KMS-11 (cell line): ENCODE measurements around the gene SIK2.

Experiments used
- H2AFZ ChIP-seq: fragments of 200-600 bp; sonication (generic); 2 replicates; pipeline ENCODE4 v1.6.1; 2016; ENCODE audit warnings: antibody characterized with exemption, mixed run types, low read depth
- H3K27ac ChIP-seq: fragments of 200-600 bp; sonication (generic); 2 replicates; pipeline ENCODE4 v1.6.1; 2016; ENCODE audit warnings: mild to moderate bottlenecking, mixed run types
- H3K27me3 ChIP-seq: fragments of 200-600 bp; sonication (generic); 2 replicates; pipeline ENCODE4 v1.6.1; 2017; ENCODE audit warnings: mild to moderate bottlenecking, low read depth, mixed run types, moderate library complexity; ENCODE audit not compliant: insufficient read depth
- H3K36me3 ChIP-seq: fragments of 200-600 bp; sonication (generic); 2 replicates; pipeline ENCODE4 v1.6.1; 2017; ENCODE audit warnings: mild to moderate bottlenecking, mixed run types; ENCODE audit not compliant: insufficient read depth
- H3K4me1 ChIP-seq: fragments of 200-600 bp; sonication (generic); 2 replicates; pipeline ENCODE4 v1.6.1; 2016; ENCODE audit warnings: mild to moderate bottlenecking, low read depth, mixed run types; ENCODE audit not compliant: poor library complexity, severe bottlenecking
- H3K4me2 ChIP-seq: fragments of 200-600 bp; sonication (generic); 2 replicates; pipeline ENCODE4 v1.7.0; 2016; ENCODE audit warnings: mild to moderate bottlenecking, mixed run types
- H3K4me3 ChIP-seq: fragments of 200-600 bp; sonication (generic); IDR thresholded peaks from 2 replicates; pipeline ENCODE4 v1.6.1; 2017; ENCODE audit warnings: low read depth, low read length, mixed read lengths; ENCODE audit not compliant: insufficient read depth
- H3K79me2 ChIP-seq: fragments of 200-600 bp; sonication (generic); 2 replicates; pipeline ENCODE4 v1.6.1; 2016; ENCODE audit warnings: low read depth, mixed run types; ENCODE audit not compliant: insufficient read depth
- H3K9ac ChIP-seq: fragments of 200-600 bp; sonication (generic); 2 replicates; pipeline ENCODE4 v1.6.1; 2016; ENCODE audit warnings: mild to moderate bottlenecking, mixed run types
- H4K20me1 ChIP-seq: fragments of 200-600 bp; sonication (generic); 2 replicates; pipeline ENCODE4 v1.6.1; 2016; ENCODE audit warnings: mild to moderate bottlenecking, mixed run types; ENCODE audit not compliant: insufficient read depth
- TF ChIP-seq, protein P1 (sequence below): fragments of 200-600 bp; sonication (generic); conservative IDR thresholded peaks from 2 replicates; pipeline ENCODE4 v1.6.1; 2017; ENCODE audit warnings: low read depth, mild to moderate bottlenecking, antibody characterized with exemption, low read length, moderate library complexity, mixed read lengths

Gene SIK2

DNA sequence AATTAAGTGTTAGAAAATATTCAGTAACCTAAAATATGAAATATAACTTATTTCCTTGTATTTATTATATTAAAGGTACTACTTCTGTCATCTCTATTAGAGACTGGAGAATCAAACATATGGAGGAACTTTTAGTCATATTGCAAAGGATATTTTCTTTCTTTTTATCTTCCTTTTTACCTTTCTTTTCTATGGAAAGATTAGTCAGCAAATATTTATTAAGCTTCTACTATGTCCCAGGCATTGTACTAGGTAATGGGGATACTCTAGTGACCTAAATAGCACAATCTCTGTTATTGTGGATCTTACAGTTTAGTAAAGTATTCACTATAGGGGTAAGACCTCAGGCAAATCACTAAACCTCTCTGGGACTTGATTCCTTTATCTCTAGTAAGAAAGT is 18.3 kb downstream of the SIK2 start:
- Histone ChIP-seq H3K4me1 (no peaks in the 10 kb centered on the region), H3K27me3 (no peaks in the 10 kb centered on the region), H4K20me1 (no peaks in the 10 kb centered on the region), H3K4me3 (no peak overlapping the region), H3K4me2 (no peak overlapping the region), H3K9ac (no peak overlapping the region), H2AFZ (no peak overlapping the region), H3K79me2 (no peaks in the 10 kb centered on the region), H3K27ac (no peak overlapping the region), H3K36me3 (no peaks in the 10 kb centered on the region)
- TF ChIP-seq, protein P1, sequence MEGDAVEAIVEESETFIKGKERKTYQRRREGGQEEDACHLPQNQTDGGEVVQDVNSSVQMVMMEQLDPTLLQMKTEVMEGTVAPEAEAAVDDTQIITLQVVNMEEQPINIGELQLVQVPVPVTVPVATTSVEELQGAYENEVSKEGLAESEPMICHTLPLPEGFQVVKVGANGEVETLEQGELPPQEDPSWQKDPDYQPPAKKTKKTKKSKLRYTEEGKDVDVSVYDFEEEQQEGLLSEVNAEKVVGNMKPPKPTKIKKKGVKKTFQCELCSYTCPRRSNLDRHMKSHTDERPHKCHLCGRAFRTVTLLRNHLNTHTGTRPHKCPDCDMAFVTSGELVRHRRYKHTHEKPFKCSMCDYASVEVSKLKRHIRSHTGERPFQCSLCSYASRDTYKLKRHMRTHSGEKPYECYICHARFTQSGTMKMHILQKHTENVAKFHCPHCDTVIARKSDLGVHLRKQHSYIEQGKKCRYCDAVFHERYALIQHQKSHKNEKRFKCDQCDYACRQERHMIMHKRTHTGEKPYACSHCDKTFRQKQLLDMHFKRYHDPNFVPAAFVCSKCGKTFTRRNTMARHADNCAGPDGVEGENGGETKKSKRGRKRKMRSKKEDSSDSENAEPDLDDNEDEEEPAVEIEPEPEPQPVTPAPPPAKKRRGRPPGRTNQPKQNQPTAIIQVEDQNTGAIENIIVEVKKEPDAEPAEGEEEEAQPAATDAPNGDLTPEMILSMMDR: no peak

DNA sequence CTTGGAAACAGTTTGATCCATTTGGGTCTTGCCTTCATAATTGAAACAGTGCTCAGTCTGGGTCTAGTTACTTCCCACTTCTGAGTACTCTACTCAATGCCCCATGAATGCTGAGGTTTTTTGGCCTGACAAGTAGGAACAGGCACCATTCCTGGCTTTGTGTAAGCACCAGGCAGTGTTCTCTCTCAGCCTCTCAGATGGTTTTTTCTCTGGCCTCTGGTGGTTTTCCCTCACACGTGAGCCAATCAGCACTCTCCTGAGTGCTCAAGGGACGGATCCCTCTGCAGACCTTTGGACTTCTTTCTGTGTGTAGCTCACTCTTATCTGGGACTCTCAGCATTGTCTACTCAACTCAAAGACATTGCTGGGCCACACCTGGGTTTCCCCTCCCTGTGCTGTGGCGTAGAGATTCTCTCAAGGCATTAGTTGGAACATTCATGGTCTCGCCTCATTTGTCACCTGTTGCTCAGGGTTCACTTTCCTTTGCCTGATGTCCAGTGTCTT is 21.3 kb downstream of the SIK2 start:
- Histone ChIP-seq H3K9ac (no peak overlapping the region), H2AFZ (no peak overlapping the region), H3K4me2 (no peak overlapping the region), H3K27me3 (no peaks in the 10 kb centered on the region), H3K4me1 (no peaks in the 10 kb centered on the region), H3K27ac (no peak overlapping the region), H3K36me3 (no peaks in the 10 kb centered on the region), H3K79me2 (no peaks in the 10 kb centered on the region), H3K4me3 (no peak overlapping the region), H4K20me1 (no peaks in the 10 kb centered on the region)
- TF ChIP-seq, protein P1: no peak

DNA sequence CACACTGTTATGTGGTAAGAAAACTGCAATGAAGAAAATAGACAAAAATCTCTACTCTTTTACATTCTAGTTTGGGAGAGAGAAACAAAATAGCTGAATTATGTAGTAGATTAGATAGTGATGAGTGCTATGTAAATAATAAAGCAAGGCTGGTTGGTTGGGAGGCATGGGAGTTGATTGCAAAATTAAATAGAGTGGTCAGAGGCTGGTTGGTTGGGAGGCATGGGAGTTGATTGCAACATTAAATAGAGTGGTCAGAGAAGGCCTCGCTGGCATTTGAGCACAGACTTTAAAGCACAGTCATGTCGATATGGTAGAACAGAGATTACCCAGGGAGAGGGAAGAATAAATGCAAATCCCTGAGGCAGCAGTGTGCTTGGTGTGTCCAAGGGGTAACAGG is 22.4 kb downstream of the SIK2 start:
- Histone ChIP-seq H3K4me2 (no peak overlapping the region), H3K36me3 (no peaks in the 10 kb centered on the region), H2AFZ (no peak overlapping the region), H3K27ac (no peak overlapping the region), H3K9ac (no peak overlapping the region), H3K79me2 (no peaks in the 10 kb centered on the region), H3K27me3 (no peaks in the 10 kb centered on the region), H4K20me1 (no peaks in the 10 kb centered on the region), H3K4me3 (no peak overlapping the region), H3K4me1 (no peaks in the 10 kb centered on the region)
- TF ChIP-seq, protein P1: no peak

DNA sequence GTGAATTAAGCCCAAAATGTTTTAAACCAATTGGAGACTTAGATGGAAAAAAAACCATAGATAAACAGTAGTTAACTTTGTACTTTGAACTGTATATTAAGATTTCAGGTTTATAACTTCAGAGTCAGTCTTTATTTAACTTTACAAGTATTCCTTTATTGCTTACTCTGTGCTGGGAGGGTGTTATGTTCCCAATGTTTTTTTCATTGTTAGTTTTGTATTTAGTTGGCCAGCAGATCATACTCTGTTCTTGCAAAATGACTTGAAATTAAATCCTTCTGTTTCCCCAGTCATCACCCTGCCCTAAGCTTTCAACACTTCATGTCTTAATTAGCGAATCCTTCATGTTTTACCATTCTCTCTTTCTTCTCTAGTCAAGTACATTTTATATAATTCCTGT is 25.3 kb downstream of the SIK2 start:
- no peak overlapping the region for H3K9ac ChIP-seq
- H2AFZ ChIP-seq: no peak overlapping the region
- H3K4me1 ChIP-seq: peaks cover 11% of the 10 kb centered on the region
- H3K79me2 ChIP-seq: no peaks in the 10 kb centered on the region
- no peaks in the 10 kb centered on the region for H4K20me1 ChIP-seq
- H3K27me3 ChIP-seq: no peaks in the 10 kb centered on the region
- TF ChIP-seq, protein P1: no peak
- no peak overlapping the region for H3K4me3 ChIP-seq
- H3K4me2 ChIP-seq: no peak overlapping the region
- H3K36me3 ChIP-seq: no peaks in the 10 kb centered on the region
- no peak overlapping the region for H3K27ac ChIP-seq
